Naive thymus-derived CD4-positive, alpha-beta T cell (primary cell): Measurements from ENCODE around the gene C1QL4. TPM values are rescaled to one million over a fixed set of nuclear protein-coding genes. Genes with fewer than 3 reads are reported as not detected.
A peak's percentile ranks its signal among the peaks of the same experiment; 100 is the strongest.

ENCODE experiments used
- ATAC-seq: fragments of 150-1000 bp; cut with Tn5 transposase; 2 replicates; pipeline ENCODE4 v1.10.0; 2021; ENCODE audit warnings: mild to moderate bottlenecking, moderate library complexity
- CTCF ChIA-PET: fragments of 350-600 bp; sonication (Branson Sonifier 250); formaldehyde crosslinking; loops from one replicate; lab custom pipeline; 2021; ENCODE audit warnings: antibody characterized with exemption; lab: Charles Lee
- POLR2A ChIA-PET: fragments of 350-600 bp; sonication (Branson Sonifier 250); formaldehyde crosslinking; loops from one replicate; lab custom pipeline; 2021; ENCODE audit warnings: antibody characterized with exemption, inconsistent platforms; lab: Charles Lee
- DNase-seq, 9 donors: peaks; one replicate each; pipeline versions ENCODE4 v3.0.0 to v3.0.0-alpha.2; 2020 to 2022; ENCODE audit warnings: mixed read lengths in 1 of 9
- H3K27ac ChIP-seq: one replicate; pipeline ENCODE4 v1.7.0; 2013; ENCODE audit warnings: mild to moderate bottlenecking, low read depth, low read length, moderate library complexity
- H3K27me3 ChIP-seq, 2 donors: one replicate each; pipeline ENCODE4 v1.7.0; 2013; ENCODE audit warnings: low read length in 2 of 2, mild to moderate bottlenecking in 2 of 2, moderate library complexity in 2 of 2; ENCODE audit not compliant: control insufficient read depth in 2 of 2, insufficient read depth in 2 of 2
- H3K36me3 ChIP-seq, 3 experiments: 1 replicate in 2 of 3; 2 replicates in 1 of 3; pipeline ENCODE4 v1.7.0; 2013; ENCODE audit warnings: low read length in 3 of 3, mild to moderate bottlenecking in 3 of 3, moderate library complexity in 1 of 3; ENCODE audit not compliant: insufficient read depth in 3 of 3, control insufficient read depth in 2 of 3
- H3K4me1 ChIP-seq, 2 donors: one replicate each; pipeline ENCODE4 v1.7.0; 2013; ENCODE audit warnings: low read length in 2 of 2, mild to moderate bottlenecking in 2 of 2, moderate library complexity in 1 of 2; ENCODE audit not compliant: control insufficient read depth in 2 of 2, insufficient read depth in 2 of 2
- H3K4me3 ChIP-seq: 2 replicates; pipeline ENCODE4 v1.7.0; 2013; ENCODE audit warnings: mild to moderate bottlenecking, low read length
- H3K9me3 ChIP-seq, 3 experiments: 1 replicate in 2 of 3; 2 replicates in 1 of 3; pipeline ENCODE4 v1.7.0; 2013; ENCODE audit warnings: low read length in 3 of 3; ENCODE audit not compliant: control insufficient read depth in 2 of 3
- H3K27ac Mint-ChIP-seq, 9 donors: one replicate each; pipeline ENCODE4 v1.8.0; 2020 to 2022; ENCODE audit warnings: mixed read lengths in 9 of 9, mild to moderate bottlenecking in 8 of 9, moderate library complexity in 5 of 9, inconsistent platforms in 2 of 9
- H3K27me3 Mint-ChIP-seq, 5 donors: one replicate each; pipeline ENCODE4 v1.8.0; 2021 to 2022; ENCODE audit warnings: mixed read lengths in 5 of 5, mild to moderate bottlenecking in 1 of 5
- H3K36me3 Mint-ChIP-seq, 5 donors: one replicate each; pipeline ENCODE4 v1.8.0; 2020 to 2022; ENCODE audit warnings: mixed read lengths in 5 of 5, mild to moderate bottlenecking in 3 of 5, inconsistent platforms in 1 of 5
- H3K4me1 Mint-ChIP-seq, 7 donors: one replicate each; pipeline ENCODE4 v1.8.0; 2020 to 2022; ENCODE audit warnings: mixed read lengths in 7 of 7, mild to moderate bottlenecking in 3 of 7, inconsistent platforms in 1 of 7
- H3K4me3 Mint-ChIP-seq, 10 donors: one replicate each; pipeline ENCODE4 v1.8.0; 2020 to 2022; ENCODE audit warnings: mild to moderate bottlenecking in 10 of 10, mixed read lengths in 10 of 10, moderate library complexity in 6 of 10, inconsistent platforms in 2 of 10
- H3K9me3 Mint-ChIP-seq, 11 donors: one replicate each; pipeline ENCODE4 v1.8.0; 2020 to 2022; ENCODE audit warnings: mixed read lengths in 11 of 11, mild to moderate bottlenecking in 4 of 11, inconsistent platforms in 1 of 11, moderate library complexity in 1 of 11
- intact Hi-C, 2 donors: fragments of 100-400 bp; cut with micrococcal nuclease; formaldehyde crosslinking; loops; one replicate each; pipeline ENCODE4 v1.15.1; 2023
- polyA plus RNA-seq, 2 donors: library from polyadenylated mRNA; unstranded; fragments of 300-500 nt; fragmentation: Illumina TruSeq; gene quantifications; one replicate each; pipeline ENCODE4 v1.2.3, GENCODE V29; 2021
- total RNA-seq, 6 experiments: library from RNA in 5 of 6; stranded (reverse) in 5 of 6; gene quantifications; 1 replicate in 5 of 6; 2 replicates in 1 of 6; pipeline ENCODE4 v1.2.3 and lab custom pipeline; 2021 to 2026

Gene C1QL4
- total and polyA plus RNA-seq, 7 experiments from 2014 or later = not detected

GRCh38 chr12:49365542-49365941 is 28.6 kb upstream of the C1QL4 start:
- DNase-seq (no peak), ATAC-seq (no peak)
- intact Hi-C loops = loop anchor here (5.0 to 10.0 kb wide), 4 partner anchors 202 to 377 kb away; partner anchors contain the start of genes FMNL3 (in 1 of the 2), MCRS1 (in 1 of the 2), PRPF40B (in 1 of the 2) and TMBIM6 (in 1 of the 2)
- H3K4me3 ChIP-seq = no peak overlapping the region
- Mint-ChIP-seq H3K9me3 (no peaks in the 10 kb centered on the region), H3K36me3 (no peaks in the 10 kb centered on the region), H3K4me1 (peaks cover 11 to 35% (median 31%) of the 10 kb centered on the region in 7 donors), H3K4me3 (peak overlapping the region in 9 of 10 donors; percentile 4 to 88 (median 47)), H3K27ac (peak overlapping the region in 4 of 9 donors; percentile 83 to 95 (median 90)), H3K27me3 (peaks cover 0 to 9% (median 0%) of the 10 kb centered on the region in 5 donors)
- no peaks in the 10 kb centered on the region for H3K27me3 ChIP-seq
- CTCF ChIA-PET = interaction anchor here (0.7 to 2.6 kb wide), 6 partner anchors 12 to 258 kb away, joined by 3 to 14 read pairs (median 6); partner anchors contain the start of genes DNAJC22 and PRPF40B
- POLR2A ChIA-PET = interaction anchor here (1.0 to 2.3 kb wide), 2 partner anchors 10 to 146 kb away, joined by 3 to 10 read pairs; no protein-coding TSS in a partner anchor
- H3K36me3 ChIP-seq = peaks cover 0 to 10% (median 0%) of the 10 kb centered on the region in 3 experiments
- H3K27ac ChIP-seq = no peak overlapping the region
- peaks cover 0 to 15% of the 10 kb centered on the region in 2 donors for H3K4me1 ChIP-seq
- no peaks in the 10 kb centered on the region for H3K9me3 ChIP-seq

- Histone ChIP-seq H3K36me3 (peaks cover 0 to 10% (median 0%) of the 10 kb centered on the region in 3 experiments), H3K9me3 (no peaks in the 10 kb centered on the region), H3K27ac (no peak overlapping the region), H3K4me3 (no peak overlapping the region), H3K27me3 (no peaks in the 10 kb centered on the region), H3K4me1 (peaks cover 0 to 15% of the 10 kb centered on the region in 2 donors)
- intact Hi-C loops = loop anchor here (5.0 to 10.0 kb wide), 4 partner anchors 202 to 377 kb away; partner anchors contain the start of genes FMNL3 (in 1 of the 2), MCRS1 (in 1 of the 2), PRPF40B (in 1 of the 2) and TMBIM6 (in 1 of the 2)
- peaks cover 11 to 31% (median 25%) of the 10 kb centered on the region in 7 donors for H3K4me1 Mint-ChIP-seq
- ATAC-seq = no peak
- no peaks in the 10 kb centered on the region for H3K36me3 Mint-ChIP-seq
- POLR2A ChIA-PET = interaction anchor here (1.0 kb wide), 1 partner anchor 10 kb away, joined by 3 read pairs; no protein-coding TSS in a partner anchor
- no peak overlapping the region for H3K27ac Mint-ChIP-seq
- H3K4me3 Mint-ChIP-seq = peak overlapping the region in 3 of 10 donors; percentile 13 to 71 (median 41)
- CTCF ChIA-PET = interaction anchor here (1.5 to 2.6 kb wide), 3 partner anchors 18 to 149 kb away, joined by 4 to 14 read pairs (median 13); partner anchors contain the start of gene DNAJC22
- H3K27me3 Mint-ChIP-seq = peaks cover 0 to 10% (median 0%) of the 10 kb centered on the region in 5 donors
- DNase-seq = no peak
- no peaks in the 10 kb centered on the region for H3K9me3 Mint-ChIP-seq
Measured at GRCh38 chr12:49364989-49365388, 28.0 kb upstream of the C1QL4 start.

- ChIA-PET CTCF (interaction anchor here (0.5 to 8.1 kb wide), 3 partner anchors 11 to 659 kb away, joined by 3 to 270 read pairs (median 6); no protein-coding TSS in a partner anchor), POLR2A (no interaction called here)
- H3K27me3 Mint-ChIP-seq = peaks cover 1 to 29% (median 14%) of the 10 kb centered on the region in 5 donors
Measured at GRCh38 chr12:49362077-49362476, 25.1 kb upstream of the C1QL4 start.

GRCh38 chr12:49359671-49360070 is 22.7 kb upstream of the C1QL4 start:
- no peak overlapping the region for H3K27ac Mint-ChIP-seq
- H3K4me3 Mint-ChIP-seq = no peak overlapping the region
- H3K36me3 ChIP-seq = no peaks in the 10 kb centered on the region
- H3K27ac ChIP-seq = no peak overlapping the region
- peaks cover 8 to 41% (median 24%) of the 10 kb centered on the region in 5 donors for H3K27me3 Mint-ChIP-seq
- POLR2A ChIA-PET = interaction anchor here (1.0 kb wide), 1 partner anchor 155 kb away, joined by 5 read pairs; no protein-coding TSS in a partner anchor
- no peak overlapping the region for H3K4me3 ChIP-seq
- H3K36me3 Mint-ChIP-seq = no peaks in the 10 kb centered on the region
- CTCF ChIA-PET = interaction anchor here (0.7 to 8.1 kb wide), 12 partner anchors 9 to 222 kb away, joined by 3 to 270 read pairs (median 4); partner anchors contain the start of gene DNAJC22
- no peaks in the 10 kb centered on the region for H3K4me1 ChIP-seq
- intact Hi-C loops = loop anchor here (2.0 to 10.0 kb wide), 2 partner anchors 345 to 347 kb away; partner anchors contain the start of gene FMNL3 (in 2 of the 2)
- no peaks in the 10 kb centered on the region for H3K9me3 ChIP-seq
- H3K4me1 Mint-ChIP-seq = peaks cover 0 to 7% (median 4%) of the 10 kb centered on the region in 7 donors
- ATAC-seq (no peak), DNase-seq (no peak)
- H3K9me3 Mint-ChIP-seq = no peaks in the 10 kb centered on the region
- no peaks in the 10 kb centered on the region for H3K27me3 ChIP-seq

More at GRCh38 chr12:49362077-49362476, 25.1 kb upstream of the C1QL4 start:
- Histone ChIP-seq H3K27ac (no peak overlapping the region), H3K36me3 (peaks cover 0 to 7% (median 0%) of the 10 kb centered on the region in 3 experiments), H3K4me1 (peaks cover 0 to 5% of the 10 kb centered on the region in 2 donors), H3K27me3 (no peaks in the 10 kb centered on the region), H3K4me3 (no peak overlapping the region), H3K9me3 (no peaks in the 10 kb centered on the region)
- DNase-seq (no peak), ATAC-seq (no peak)
- H3K36me3 Mint-ChIP-seq = no peaks in the 10 kb centered on the region
- H3K9me3 Mint-ChIP-seq = no peaks in the 10 kb centered on the region
- no peak overlapping the region for H3K27ac Mint-ChIP-seq
- H3K4me1 Mint-ChIP-seq = peaks cover 0 to 14% (median 10%) of the 10 kb centered on the region in 7 donors
- H3K4me3 Mint-ChIP-seq = no peak overlapping the region
- intact Hi-C loops = loop anchor here in 1 of 2 donors (10.0 kb wide), 1 partner anchor 343 kb away; the partner anchor contains the start of gene FMNL3

- H3K9me3 Mint-ChIP-seq = no peaks in the 10 kb centered on the region
- Histone ChIP-seq H3K4me3 (no peak overlapping the region), H3K27ac (no peak overlapping the region), H3K27me3 (no peaks in the 10 kb centered on the region), H3K4me1 (no peaks in the 10 kb centered on the region), H3K9me3 (no peaks in the 10 kb centered on the region), H3K36me3 (no peaks in the 10 kb centered on the region)
- no peak overlapping the region for H3K4me3 Mint-ChIP-seq
- ChIA-PET POLR2A (interaction anchor here (0.9 to 1.4 kb wide), 5 partner anchors 8 to 264 kb away, joined by 3 to 8 read pairs (median 4); partner anchors contain the start of gene SPATS2), CTCF (interaction anchor here (0.6 to 8.1 kb wide), 27 partner anchors 11 to 1904 kb away, joined by 3 to 270 read pairs (median 3); partner anchors contain the start of genes DNAJC22 and TROAP)
- intact Hi-C loops = loop anchor here (1.0 to 2.0 kb wide), 6 partner anchors 8 to 348 kb away; partner anchors contain the start of gene FMNL3 (in 1 of the 2)
- peaks cover 0 to 7% (median 4%) of the 10 kb centered on the region in 7 donors for H3K4me1 Mint-ChIP-seq
- DNase-seq (peak in 7 of 9 donors; percentile 48 to 75 (median 63)), ATAC-seq (peak; percentile 95)
- H3K27me3 Mint-ChIP-seq = peaks cover 8 to 48% (median 30%) of the 10 kb centered on the region in 5 donors
- H3K27ac Mint-ChIP-seq = no peak overlapping the region
- no peaks in the 10 kb centered on the region for H3K36me3 Mint-ChIP-seq
Measured at GRCh38 chr12:49358483-49359141, 21.6 kb upstream of the C1QL4 start.
